Heart right ventricle (tissue), 16 donors: Measurements from ENCODE around the gene PEX10. TPM values are rescaled to one million over a fixed set of nuclear protein-coding genes. Genes with fewer than 3 reads are reported as not detected.

Source experiments
- ATAC-seq, 8 donors: fragments of 200-7000 bp; cut with Tn5 transposase; one replicate each; pipeline ENCODE4 v1.9.1; 2020; ENCODE audit warnings: mild to moderate bottlenecking in 8 of 8, moderate library complexity in 8 of 8, moderate number of reproducible peaks in 1 of 8
- DNase-seq, 2 donors: peaks; one replicate each; pipeline ENCODE4 v3.0.0-alpha.2; 2020
- H3K27ac ChIP-seq, 10 donors: fragments of 200-600 bp; sonication (generic) in 2 of 10; one replicate each; pipeline versions ENCODE4 v1.5.0 to v1.8.0; 2020 to 2022; ENCODE audit warnings: mild to moderate bottlenecking in 3 of 10
- H3K27me3 ChIP-seq, 7 donors: fragments of 200-600 bp; one replicate each; pipeline ENCODE4 v1.8.0; 2021 to 2022; ENCODE audit warnings: mild to moderate bottlenecking in 2 of 7
- H3K36me3 ChIP-seq, 9 donors: fragments of 200-600 bp; sonication (generic) in 1 of 9; one replicate each; pipeline versions ENCODE4 v1.5.0 to v1.8.0; 2020 to 2022; ENCODE audit warnings: mild to moderate bottlenecking in 2 of 9
- H3K4me1 ChIP-seq, 9 donors: fragments of 200-600 bp; sonication (generic) in 1 of 9; one replicate each; pipeline versions ENCODE4 v1.5.0 to v1.8.0; 2020 to 2022; ENCODE audit warnings: mild to moderate bottlenecking in 4 of 9
- H3K4me3 ChIP-seq, 10 donors: fragments of 200-600 bp; sonication (generic) in 2 of 10; one replicate each; pipeline versions ENCODE4 v1.5.0 to v1.8.0; 2020 to 2022; ENCODE audit warnings: mild to moderate bottlenecking in 7 of 10, moderate library complexity in 2 of 10
- H3K9me3 ChIP-seq, 11 donors: fragments of 200-600 bp in 10 of 11; sonication (generic) in 2 of 11; one replicate each; pipeline versions ENCODE4 v1.5.0 to v1.8.0; 2013 to 2022; ENCODE audit warnings: mild to moderate bottlenecking in 2 of 11, control low read depth in 1 of 11, moderate library complexity in 1 of 11
- CTCF ChIP-seq, 9 donors: fragments of 200-600 bp; sonication (generic) in 2 of 9; IDR thresholded peaks; one replicate each; pipeline versions ENCODE4 v1.5.0 to v1.8.0; 2021 to 2022; ENCODE audit warnings: antibody characterized with exemption in 9 of 9, mild to moderate bottlenecking in 5 of 9, moderate library complexity in 1 of 9
- WGBS, 2 donors: extraction: QIAGEN DNeasy Blood & Tissue Kit; methylation state at CpG; one replicate each; pipeline ENCODE4 v1.1.7; 2013; ENCODE audit warnings: inconsistent platforms in 1 of 2; 5-methylcytosine and 5-hydroxymethylcytosine counted together
- intact Hi-C, 10 donors: fragments of 100-400 bp; cut with DNase I; formaldehyde crosslinking; loops; one replicate each; pipeline versions ENCODE4 v1.11.1 to v1.14.2; 2022
- polyA plus RNA-seq, 2 donors: library from polyadenylated mRNA; stranded (reverse); fragments of 200-250 nt; gene quantifications; one replicate each; pipeline ENCODE4 v1.2.3, GENCODE V29; 2013
- total RNA-seq, 10 donors: library from RNA; stranded (reverse); fragmentation: NEBNext Ultra II Directional in 3 of 10; extraction: Animal tissue kit (Norgen Biotek cat#: 25700) in 3 of 10; gene quantifications; one replicate each; pipeline versions ENCODE4 v1.2.1 to v1.2.4, GENCODE V29; 2021 to 2023
- donor health status: Arrhythmogenic right ventricular cardiomyopathy.
- donor health status: ischemic (EF 13 %, LVEDD 7.1; RV severe dilation, severe dysfunction).
- donor health status: healthy with polysubstance abuse.
- donor health status: DM: no; HTN: yes; CAD: no.
- donor health status: DM: no; HTN: no; CAD: no.
- donor health status: ischemic (EF 25% LVEDD 6.9; RV normal size, moderate dysfunction).
- donor health status: ischemic (EF 25% LVEDD 5.7; RV mildly dilated, moderate dysfunction).
- donor health status: healthy.
- donor health status: DM: yes; HTN: yes; CAD: no.
- donor health status: Ischemic cardiomyopathy.
- donor health status: ischemic (EF 35%, LVEDD 5.7; RV mildly dilated, moderate dysfunction).
- donor health status: nonischemic (EF 11% LVEDD 7.7; RV severe dilation, severe dysfunction).
- donor health status: DM: yes; HTN: yes; CAD: no.
- donor health status: PGD.
- donor health status: ischemic (EF 29% LVEDD 5.4; RV normal size, mild dysfunction).
- donor health status: nonischemic (EF 23%, LVEDD 6.1; RV moderate dilation, normal function).

The PEX10 gene
- total and polyA plus RNA-seq, 12 donors, result 13.7 to 26.0 (median 18.5) TPM

GRCh38 chr1:2363847-2364513, 48.4 kb downstream of the PEX10 start:
- TF ChIP-seq CTCF (IDR thresholded peaks at IDR 0.05), result no peak
- H3K4me3 ChIP-seq, result no peak overlapping the region
- no peak overlapping the region for H3K27ac ChIP-seq
- no peaks in the 10 kb centered on the region for H3K36me3 ChIP-seq
- intact Hi-C loops, result no loop called here
- H3K4me1 ChIP-seq, result no peaks in the 10 kb centered on the region
- no peaks in the 10 kb centered on the region for H3K27me3 ChIP-seq
- 97 to 98% methylated on average over 2 of the region's 2 CpGs for WGBS, 2 donors
- peaks cover 0 to 22% (median 5%) of the 10 kb centered on the region in 11 donors for H3K9me3 ChIP-seq
- ATAC-seq, result no peak
- no peak for DNase-seq

- ATAC-seq (no peak), DNase-seq (peak in 1 of 2 donors; percentile 0)
- no peaks in the 10 kb centered on the region for H3K27me3 ChIP-seq
- H3K36me3 ChIP-seq, result no peaks in the 10 kb centered on the region
- intact Hi-C loops, result no loop called here
- WGBS, 2 donors, result 81 to 85% methylated on average over 11 of the region's 11 CpGs
- peaks cover 0 to 22% (median 5%) of the 10 kb centered on the region in 11 donors for H3K9me3 ChIP-seq
- no peak for TF ChIP-seq CTCF (IDR thresholded peaks at IDR 0.05)
- no peaks in the 10 kb centered on the region for H3K4me1 ChIP-seq
- H3K27ac ChIP-seq, result no peak overlapping the region
- no peak overlapping the region for H3K4me3 ChIP-seq
Observed at GRCh38 chr1:2360588-2361364, 51.6 kb downstream of the PEX10 start.

GRCh38 chr1:2358651-2359640, 53.4 kb downstream of the PEX10 start:
- ATAC-seq (peak in 1 of 8 donors; percentile 55), DNase-seq (peak in 1 of 2 donors; percentile 7)
- H3K36me3 ChIP-seq, result no peaks in the 10 kb centered on the region
- H3K27ac ChIP-seq, result no peak overlapping the region
- H3K27me3 ChIP-seq, result no peaks in the 10 kb centered on the region
- 87 to 96% methylated on average over 24 of the region's 24 CpGs for WGBS, 2 donors
- intact Hi-C loops, result no loop called here
- no peak overlapping the region for H3K4me3 ChIP-seq
- peaks cover 0 to 16% (median 3%) of the 10 kb centered on the region in 11 donors for H3K9me3 ChIP-seq
- H3K4me1 ChIP-seq, result peaks cover 0 to 4% (median 0%) of the 10 kb centered on the region in 9 donors
- TF ChIP-seq CTCF (IDR thresholded peaks at IDR 0.05), result no peak

- Histone ChIP-seq H3K9me3 (peaks cover 0 to 7% (median 0%) of the 10 kb centered on the region in 11 donors), H3K36me3 (no peaks in the 10 kb centered on the region), H3K4me3 (no peak overlapping the region), H3K27me3 (no peaks in the 10 kb centered on the region), H3K4me1 (peaks cover 0 to 10% (median 5%) of the 10 kb centered on the region in 9 donors), H3K27ac (no peak overlapping the region)
- DNase-seq, result peak in 1 of 2 donors; percentile 3
- TF ChIP-seq CTCF (IDR thresholded peaks at IDR 0.05), result no peak
- intact Hi-C loops, result no loop called here
- no peak for ATAC-seq
- WGBS, 2 donors, result 89 to 93% methylated on average over 13 of the region's 13 CpGs
Observed at GRCh38 chr1:2358072-2358471, 54.3 kb downstream of the PEX10 start.
